IMR-90 (cell line): ENCODE data around the gene PGLYRP2. TPM values are rescaled to one million over a fixed set of nuclear protein-coding genes. Genes with fewer than 3 reads are reported as not detected.

ENCODE experiments used
- ATAC-seq: fragments of 200-7000 bp; cut with Tn5 transposase; 2 replicates; pipeline ENCODE4 v1.9.1; 2020; ENCODE audit warnings: low read depth, mild to moderate bottlenecking, moderate library complexity
- BruUV-seq: library from RNA; stranded (reverse); fragments of 400-500 nt; replicated peaks from 2 replicates; lab custom pipeline; 2021; lab: Mats Ljungman, UMichigan
- CTCF ChIA-PET: fragments of 300-600 bp; formaldehyde crosslinking; extraction: SDS; loops from one replicate; lab custom pipeline; 2021; ENCODE audit warnings: antibody characterized with exemption; lab: Yijun Ruan, JAX
- POLR2A ChIA-PET: fragments of 300-600 bp; sonication (Branson Sonifier 250); formaldehyde crosslinking; loops from one replicate; lab custom pipeline; 2022; ENCODE audit warnings: antibody characterized with exemption; ENCODE audit not compliant: unreplicated experiment; lab: Charles Lee
- DNase-seq: peaks from one replicate; pipeline ENCODE4 v3.0.0; 2013
- H2AFZ ChIP-seq: replicated peaks from 2 replicates; pipeline ENCODE3; 2013; ENCODE audit warnings: low read length, mild to moderate bottlenecking; ENCODE audit not compliant: poor library complexity
- H2AK5ac ChIP-seq: 2 replicates; pipeline ENCODE4 v1.6.1; 2013; ENCODE audit warnings: low read depth, low read length, inconsistent platforms
- H2AK9ac ChIP-seq: replicated peaks from 2 replicates; pipeline ENCODE3; 2013; ENCODE audit warnings: mild to moderate bottlenecking, low read depth, low read length, moderate library complexity; ENCODE audit not compliant: poor library complexity
- H2BK120ac ChIP-seq: 2 replicates; pipeline ENCODE4 v1.6.1; 2013; ENCODE audit warnings: low read depth, low read length, inconsistent platforms
- H2BK15ac ChIP-seq: 3 replicates; pipeline ENCODE4 v1.6.1; 2013; ENCODE audit warnings: low read depth, low read length, inconsistent platforms
- H2BK20ac ChIP-seq: 2 replicates; pipeline ENCODE4 v1.6.1; 2013; ENCODE audit warnings: low read depth, mild to moderate bottlenecking, inconsistent platforms, low read length, moderate library complexity
- H2BK5ac ChIP-seq: 2 replicates; pipeline ENCODE4 v1.6.1; 2013; ENCODE audit warnings: mild to moderate bottlenecking, low read depth, low read length, inconsistent platforms; ENCODE audit not compliant: poor library complexity, severe bottlenecking
- H3K14ac ChIP-seq: replicated peaks from 2 replicates; pipeline ENCODE4 v1.6.1; 2013; ENCODE audit warnings: low read depth, low read length, inconsistent platforms
- H3K18ac ChIP-seq: 2 replicates; pipeline ENCODE4 v1.6.1; 2013; ENCODE audit warnings: low read depth, low read length, control low read depth
- H3K23ac ChIP-seq: 2 replicates; pipeline ENCODE4 v1.6.1; 2013; ENCODE audit warnings: low read depth, low read length, inconsistent platforms
- H3K27ac ChIP-seq: 2 replicates; pipeline ENCODE4 v1.5.1; 2013; ENCODE audit warnings: mild to moderate bottlenecking, control low read depth, low read length; ENCODE audit not compliant: insufficient read depth
- H3K27me3 ChIP-seq: 2 replicates; pipeline ENCODE4 v1.6.1; 2013; ENCODE audit warnings: low read length; ENCODE audit not compliant: control insufficient read depth, insufficient read depth
- H3K36me3 ChIP-seq: 2 replicates; pipeline ENCODE4 v1.6.1; 2013; ENCODE audit warnings: low read length, mixed read lengths; ENCODE audit not compliant: control insufficient read depth, insufficient read depth
- H3K4ac ChIP-seq: 2 replicates; pipeline ENCODE4 v1.6.1; 2013; ENCODE audit warnings: low read depth, low read length, inconsistent platforms
- H3K4me1 ChIP-seq: 2 replicates; pipeline ENCODE4 v1.6.1; 2013; ENCODE audit warnings: low read length, mixed read lengths; ENCODE audit not compliant: control insufficient read depth, insufficient read depth
- H3K4me2 ChIP-seq: 2 replicates; pipeline ENCODE4 v1.6.1; 2013; ENCODE audit warnings: low read depth, mild to moderate bottlenecking, control low read depth, low read length, moderate library complexity
- H3K4me3 ChIP-seq: 2 replicates; pipeline ENCODE4 v1.5.1; 2013; ENCODE audit warnings: low read depth, mild to moderate bottlenecking, control low read depth, low read length, moderate library complexity; ENCODE audit not compliant: insufficient read depth
- H3K56ac ChIP-seq: 2 replicates; pipeline ENCODE4 v1.6.1; 2013; ENCODE audit warnings: low read length, inconsistent platforms; ENCODE audit not compliant: insufficient read depth; ENCODE audit errors: extremely low read depth
- H3K79me1 ChIP-seq, 2 experiments: 2 replicates each; pipeline ENCODE4 v1.6.1; 2013; ENCODE audit warnings: low read length in 2 of 2, inconsistent platforms in 1 of 2, low read depth in 1 of 2
- H3K9ac ChIP-seq: 2 replicates; pipeline ENCODE4 v1.6.1; 2013; ENCODE audit warnings: low read depth, low read length, control low read depth
- H3K9me1 ChIP-seq: 2 replicates; pipeline ENCODE4 v1.6.1; 2013; ENCODE audit warnings: low read length, inconsistent platforms; ENCODE audit not compliant: insufficient read depth
- H3K9me3 ChIP-seq: 2 replicates; pipeline ENCODE4 v1.6.1; 2013; ENCODE audit warnings: low read length; ENCODE audit not compliant: control insufficient read depth, insufficient read depth
- H4K20me1 ChIP-seq: 2 replicates; pipeline ENCODE4 v1.6.1; 2013; ENCODE audit warnings: low read length, inconsistent platforms; ENCODE audit not compliant: insufficient read depth
- H4K5ac ChIP-seq: 2 replicates; pipeline ENCODE4 v1.6.1; 2013; ENCODE audit warnings: mild to moderate bottlenecking, low read depth, low read length, control low read depth
- H4K8ac ChIP-seq, 2 experiments: 2 replicates each; pipeline ENCODE4 v1.6.1; 2013; ENCODE audit warnings: low read depth in 2 of 2, low read length in 2 of 2, control low read depth in 1 of 2, inconsistent platforms in 1 of 2
- H4K91ac ChIP-seq: 2 replicates; pipeline ENCODE4 v1.6.1; 2013; ENCODE audit warnings: low read depth, low read length, inconsistent platforms; ENCODE audit not compliant: insufficient read depth
- BHLHE40 ChIP-seq: fragments of 150-350 bp; IDR thresholded peaks from 2 replicates; pipeline ENCODE4 v1.6.1; 2016; ENCODE audit warnings: mild to moderate bottlenecking, low read depth, low read length
- CEBPB ChIP-seq: IDR thresholded peaks from 2 replicates; pipeline ENCODE4 v1.6.1; 2012; ENCODE audit warnings: low read depth, low read length, improper control_type of control experiment
- CHD1 ChIP-seq: IDR thresholded peaks from 2 replicates; pipeline ENCODE4 v1.6.1; 2012; ENCODE audit warnings: low read depth, low read length, improper control_type of control experiment
- MAFK ChIP-seq: IDR thresholded peaks from 2 replicates; pipeline ENCODE4 v1.6.1; 2012; ENCODE audit warnings: low read depth, low read length, improper control_type of control experiment
- MAZ ChIP-seq: IDR thresholded peaks from 2 replicates; pipeline ENCODE4 v1.6.1; 2012; ENCODE audit warnings: low read depth, mild to moderate bottlenecking, low read length, improper control_type of control experiment, moderate library complexity, borderline replicate concordance
- MXI1 ChIP-seq: IDR thresholded peaks from 2 replicates; pipeline ENCODE4 v1.6.1; 2012; ENCODE audit warnings: low read depth, mild to moderate bottlenecking, low read length, moderate library complexity, borderline replicate concordance
- NFE2L2 ChIP-seq: fragments of 150-350 bp; IDR thresholded peaks from 2 replicates; pipeline ENCODE4 v1.6.1; 2016; ENCODE audit warnings: low read depth, mild to moderate bottlenecking, low read length
- POLR2A ChIP-seq: IDR thresholded peaks from 2 replicates; pipeline ENCODE4 v1.6.1; 2012; ENCODE audit warnings: mild to moderate bottlenecking, low read depth, low read length
- RCOR1 ChIP-seq: IDR thresholded peaks from 2 replicates; pipeline ENCODE4 v1.6.1; 2012; ENCODE audit warnings: mild to moderate bottlenecking, low read length, improper control_type of control experiment; ENCODE audit not compliant: insufficient replicate concordance
- SMC3 ChIP-seq: fragments of 150-350 bp; IDR thresholded peaks from 2 replicates; pipeline ENCODE4 v1.6.1; 2016; ENCODE audit warnings: low read depth, mild to moderate bottlenecking, antibody characterized with exemption, low read length, moderate library complexity
- WGBS, 2 experiments: methylation state at CpG; one replicate each; pipeline versions ENCODE4 v1.1.5 to v1.1.7; 2013; ENCODE audit warnings: missing lambda C conversion rate in 2 of 2; ENCODE audit not compliant: insufficient read length in 1 of 2; ENCODE audit errors: extremely low coverage in 2 of 2; 5-methylcytosine and 5-hydroxymethylcytosine counted together
- dilution Hi-C: fragments of 300-500 bp; cut with HindIII; formaldehyde crosslinking; loops from one replicate; pipeline ENCODE4 v1.14.3; 2018; ENCODE audit warnings: low sequenced_read_pairs; ENCODE audit not compliant: unreplicated experiment
- in situ Hi-C: fragments of 300-500 bp; cut with MboI; formaldehyde crosslinking; loops from 3 replicates; pipeline ENCODE4 v1.14.3; 2019; ENCODE audit warnings: low sequenced_read_pairs, inconsistent platforms, mixed read lengths
- intact Hi-C: fragments of 100-400 bp; cut with micrococcal nuclease; formaldehyde crosslinking; loops from 2 replicates; pipeline ENCODE4 v1.10.0; 2022
- polyA plus RNA-seq, 3 experiments: library from polyadenylated mRNA; depleted of rRNA; stranded (reverse); fragments of >200 nt; gene quantifications; 2 replicates each; pipeline ENCODE4 v1.2.3, GENCODE V29; 2012; ENCODE audit warnings: low replicate concordance in 1 of 3
- total RNA-seq: library from RNA; depleted of rRNA; stranded (reverse); fragments of >200 nt; gene quantifications from 2 replicates; pipeline ENCODE4 v1.2.3, GENCODE V29; 2012
- TF ChIP-seq, protein P1 (sequence below): conservative IDR thresholded peaks from 2 replicates; pipeline ENCODE4 v1.5.1; 2012; ENCODE audit warnings: mild to moderate bottlenecking, low read depth, low read length, improper control_type of control experiment
- TF ChIP-seq, protein P2 (sequence below): fragments of 150-350 bp; IDR thresholded peaks from 2 replicates; pipeline ENCODE4 v1.6.1; 2017; ENCODE audit warnings: mild to moderate bottlenecking, antibody characterized with exemption, low read length, low read depth
- TF ChIP-seq, protein P3 (sequence below): fragments of 150-350 bp; IDR thresholded peaks from 2 replicates; pipeline ENCODE4 v1.6.1; 2016; ENCODE audit warnings: low read depth, mild to moderate bottlenecking, low read length, moderate library complexity, borderline replicate concordance

The PGLYRP2 gene
- total and polyA plus RNA-seq, 2 of the 4 experiments (the other 2 are of a cell fraction) = not detected

- Histone ChIP-seq H2AK5ac (no peak overlapping the region), H3K79me1 (no peaks in the 10 kb centered on the region), H3K4me1 (no peaks in the 10 kb centered on the region), H2AK9ac (no peak overlapping the region), H3K4ac (no peak overlapping the region), H3K23ac (no peak overlapping the region), H2BK15ac (no peak overlapping the region), H4K8ac (no peak overlapping the region), H3K36me3 (no peaks in the 10 kb centered on the region), H2BK5ac (no peak overlapping the region), H3K9ac (no peak overlapping the region), H3K9me1 (no peaks in the 10 kb centered on the region), H4K91ac (no peak overlapping the region), H3K18ac (no peak overlapping the region), H2BK120ac (no peak overlapping the region), H2AFZ (no peak overlapping the region), H3K27ac (no peak overlapping the region), H4K20me1 (no peaks in the 10 kb centered on the region), H3K56ac (no peak overlapping the region), H3K4me3 (no peak overlapping the region), H3K14ac (no peak overlapping the region), H3K9me3 (no peaks in the 10 kb centered on the region), H4K5ac (no peak overlapping the region), H3K27me3 (no peaks in the 10 kb centered on the region), H2BK20ac (no peak overlapping the region), H3K4me2 (no peak overlapping the region)
- dilution Hi-C loops = no loop called here
- DNase-seq (no peak), ATAC-seq (no peak)
- ChIA-PET CTCF (no interaction called here), POLR2A (no interaction called here)
- BruUV-seq = no TSS peak
- intact Hi-C loops = no loop called here
- in situ Hi-C loops = no loop called here
- TF ChIP-seq CEBPB = no peak
- TF ChIP-seq, protein P1, sequence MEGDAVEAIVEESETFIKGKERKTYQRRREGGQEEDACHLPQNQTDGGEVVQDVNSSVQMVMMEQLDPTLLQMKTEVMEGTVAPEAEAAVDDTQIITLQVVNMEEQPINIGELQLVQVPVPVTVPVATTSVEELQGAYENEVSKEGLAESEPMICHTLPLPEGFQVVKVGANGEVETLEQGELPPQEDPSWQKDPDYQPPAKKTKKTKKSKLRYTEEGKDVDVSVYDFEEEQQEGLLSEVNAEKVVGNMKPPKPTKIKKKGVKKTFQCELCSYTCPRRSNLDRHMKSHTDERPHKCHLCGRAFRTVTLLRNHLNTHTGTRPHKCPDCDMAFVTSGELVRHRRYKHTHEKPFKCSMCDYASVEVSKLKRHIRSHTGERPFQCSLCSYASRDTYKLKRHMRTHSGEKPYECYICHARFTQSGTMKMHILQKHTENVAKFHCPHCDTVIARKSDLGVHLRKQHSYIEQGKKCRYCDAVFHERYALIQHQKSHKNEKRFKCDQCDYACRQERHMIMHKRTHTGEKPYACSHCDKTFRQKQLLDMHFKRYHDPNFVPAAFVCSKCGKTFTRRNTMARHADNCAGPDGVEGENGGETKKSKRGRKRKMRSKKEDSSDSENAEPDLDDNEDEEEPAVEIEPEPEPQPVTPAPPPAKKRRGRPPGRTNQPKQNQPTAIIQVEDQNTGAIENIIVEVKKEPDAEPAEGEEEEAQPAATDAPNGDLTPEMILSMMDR = no peak
- no peak for TF ChIP-seq MXI1
- TF ChIP-seq BHLHE40 = no peak
- TF ChIP-seq NFE2L2 = no peak
- TF ChIP-seq POLR2A = no peak
- no peak for TF ChIP-seq RCOR1
- TF ChIP-seq, protein P2, sequence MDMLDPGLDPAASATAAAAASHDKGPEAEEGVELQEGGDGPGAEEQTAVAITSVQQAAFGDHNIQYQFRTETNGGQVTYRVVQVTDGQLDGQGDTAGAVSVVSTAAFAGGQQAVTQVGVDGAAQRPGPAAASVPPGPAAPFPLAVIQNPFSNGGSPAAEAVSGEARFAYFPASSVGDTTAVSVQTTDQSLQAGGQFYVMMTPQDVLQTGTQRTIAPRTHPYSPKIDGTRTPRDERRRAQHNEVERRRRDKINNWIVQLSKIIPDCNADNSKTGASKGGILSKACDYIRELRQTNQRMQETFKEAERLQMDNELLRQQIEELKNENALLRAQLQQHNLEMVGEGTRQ = no peak
- no peak for TF ChIP-seq MAZ
- TF ChIP-seq, protein P3, sequence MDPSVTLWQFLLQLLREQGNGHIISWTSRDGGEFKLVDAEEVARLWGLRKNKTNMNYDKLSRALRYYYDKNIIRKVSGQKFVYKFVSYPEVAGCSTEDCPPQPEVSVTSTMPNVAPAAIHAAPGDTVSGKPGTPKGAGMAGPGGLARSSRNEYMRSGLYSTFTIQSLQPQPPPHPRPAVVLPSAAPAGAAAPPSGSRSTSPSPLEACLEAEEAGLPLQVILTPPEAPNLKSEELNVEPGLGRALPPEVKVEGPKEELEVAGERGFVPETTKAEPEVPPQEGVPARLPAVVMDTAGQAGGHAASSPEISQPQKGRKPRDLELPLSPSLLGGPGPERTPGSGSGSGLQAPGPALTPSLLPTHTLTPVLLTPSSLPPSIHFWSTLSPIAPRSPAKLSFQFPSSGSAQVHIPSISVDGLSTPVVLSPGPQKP = no peak
- TF ChIP-seq SMC3 = no peak
- TF ChIP-seq CHD1 = no peak
- no peak for TF ChIP-seq MAFK
- 49% methylated on average over 2 of the region's 5 CpGs; no CpG with 5 or more reads in 1 of the 2 experiments for WGBS, 2 experiments
Measured at GRCh38 chr19:15476325-15476724, 3.0 kb downstream of the PGLYRP2 start.
